ENCODE measurements around the gene FOXRED1.
A peak's percentile ranks its signal among the peaks of the same experiment; 100 is the strongest.

DNA sequence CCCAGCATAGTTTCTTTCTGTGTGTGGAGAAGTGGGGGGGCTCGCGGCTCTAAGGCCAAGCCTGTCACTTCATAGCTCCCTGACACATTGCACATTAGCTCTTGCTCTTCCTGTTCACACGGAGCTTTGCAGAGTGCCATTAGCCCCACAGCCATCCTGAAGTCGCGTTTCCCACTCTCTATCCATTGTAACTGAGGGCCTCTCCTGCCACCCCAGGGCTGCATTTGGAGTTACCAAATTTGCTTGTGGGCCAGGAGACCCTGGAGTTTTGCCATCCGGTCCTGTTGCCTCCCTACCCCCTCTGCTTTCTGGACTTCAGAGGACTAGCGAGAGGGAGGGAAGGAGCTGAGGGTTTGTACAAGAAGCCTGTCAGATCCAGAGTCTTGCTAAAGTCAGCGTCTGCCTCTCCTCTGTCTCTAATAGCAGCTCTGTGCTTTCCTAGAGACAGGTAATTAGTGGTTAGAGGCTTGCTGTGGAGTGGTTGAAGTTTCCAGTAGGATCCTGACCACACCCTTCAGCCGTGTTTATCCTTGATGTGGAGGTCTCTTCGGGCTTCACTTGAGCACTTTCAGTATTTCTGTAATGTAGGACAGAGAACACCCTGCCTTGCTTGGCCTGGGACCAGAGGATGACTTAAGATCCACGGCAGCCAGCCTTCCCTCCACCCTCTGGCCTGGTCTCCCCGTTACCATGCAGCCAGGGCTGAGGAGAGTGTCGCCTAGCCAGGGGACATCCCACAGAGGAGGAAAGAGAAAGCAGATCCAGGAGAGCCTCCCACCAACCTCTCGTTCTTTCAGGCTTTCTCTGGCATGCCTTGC lies 49.0 kb downstream of the FOXRED1 start:
- TF ChIP-seq CTCF (IDR thresholded peaks at IDR 0.05; ENCODE audit: insufficient read depth, low read length) (no peak), POLR2AphosphoS5 (IDR thresholded peaks at IDR 0.05; ENCODE audit: low read depth) (no peak), GABPA (IDR thresholded peaks at IDR 0.05; ENCODE audit: low read depth) (no peak), SPI1 (IDR thresholded peaks at IDR 0.05; ENCODE audit: borderline replicate concordance, low read depth) (peak; percentile 10; the same call in 1 of the 2 replicates)
